ENCODE measurements around the gene OVCH1.

The OVCH1 gene

GRCh38 chr12:29530436-29530835 is 33.0 kb upstream of the OVCH1 start:
- Histone ChIP-seq H3K4me1 (ENCODE audit: control insufficient read depth, low read depth, low read length) (no peaks in the 10 kb centered on the region), H3K27me3 (ENCODE audit: control insufficient read depth, insufficient read depth, low read length) (no peaks in the 10 kb centered on the region), H3K27ac (ENCODE audit: low read length) (no peak overlapping the region), H3K36me3 (ENCODE audit: control insufficient read depth, low read depth, low read length) (no peaks in the 10 kb centered on the region), H3K4me3 (ENCODE audit: low read length) (no peak overlapping the region), H3K9ac (ENCODE audit: low read length) (no peak overlapping the region), H3K9me3 (ENCODE audit: control insufficient read depth, low read depth, low read length) (no peaks in the 10 kb centered on the region)

- Histone ChIP-seq H3K36me3 (ENCODE audit: control insufficient read depth, low read depth, low read length) (no peaks in the 10 kb centered on the region), H3K4me1 (ENCODE audit: control insufficient read depth, low read depth, low read length) (no peaks in the 10 kb centered on the region), H3K4me3 (ENCODE audit: low read length) (no peak overlapping the region), H3K27me3 (ENCODE audit: control insufficient read depth, insufficient read depth, low read length) (no peaks in the 10 kb centered on the region), H3K27ac (ENCODE audit: low read length) (no peak overlapping the region), H3K9ac (ENCODE audit: low read length) (no peak overlapping the region), H3K9me3 (ENCODE audit: control insufficient read depth, low read depth, low read length) (no peaks in the 10 kb centered on the region)
Measured at GRCh38 chr12:29528161-29528560, 30.7 kb upstream of the OVCH1 start.

- no peak overlapping the region for H3K27ac ChIP-seq (ENCODE audit: low read length)
- no peaks in the 10 kb centered on the region for H3K9me3 ChIP-seq (ENCODE audit: control insufficient read depth, low read depth, low read length)
- no peaks in the 10 kb centered on the region for H3K4me1 ChIP-seq (ENCODE audit: control insufficient read depth, low read depth, low read length)
- no peak overlapping the region for H3K9ac ChIP-seq (ENCODE audit: low read length)
- H3K36me3 ChIP-seq (ENCODE audit: control insufficient read depth, low read depth, low read length), result no peaks in the 10 kb centered on the region
- no peak overlapping the region for H3K4me3 ChIP-seq (ENCODE audit: low read length)
- no peaks in the 10 kb centered on the region for H3K27me3 ChIP-seq (ENCODE audit: control insufficient read depth, insufficient read depth, low read length)
Measured at GRCh38 chr12:29521951-29522350, 24.5 kb upstream of the OVCH1 start.

GRCh38 chr12:29519585-29520182 is 22.2 kb upstream of the OVCH1 start:
- H3K9me3 ChIP-seq (ENCODE audit: control insufficient read depth, low read depth, low read length), result no peaks in the 10 kb centered on the region
- no peaks in the 10 kb centered on the region for H3K4me1 ChIP-seq (ENCODE audit: control insufficient read depth, low read depth, low read length)
- H3K4me3 ChIP-seq (ENCODE audit: low read length), result no peak overlapping the region
- no peak overlapping the region for H3K27ac ChIP-seq (ENCODE audit: low read length)
- H3K36me3 ChIP-seq (ENCODE audit: control insufficient read depth, low read depth, low read length), result no peaks in the 10 kb centered on the region
- no peaks in the 10 kb centered on the region for H3K27me3 ChIP-seq (ENCODE audit: control insufficient read depth, insufficient read depth, low read length)
- no peak overlapping the region for H3K9ac ChIP-seq (ENCODE audit: low read length)

- no peak overlapping the region for H3K27ac ChIP-seq (ENCODE audit: low read length)
- H3K4me1 ChIP-seq (ENCODE audit: control insufficient read depth, low read depth, low read length), result no peaks in the 10 kb centered on the region
- H3K4me3 ChIP-seq (ENCODE audit: low read length), result no peak overlapping the region
- H3K9ac ChIP-seq (ENCODE audit: low read length), result no peak overlapping the region
- H3K27me3 ChIP-seq (ENCODE audit: control insufficient read depth, insufficient read depth, low read length), result no peaks in the 10 kb centered on the region
- no peaks in the 10 kb centered on the region for H3K9me3 ChIP-seq (ENCODE audit: control insufficient read depth, low read depth, low read length)
- H3K36me3 ChIP-seq (ENCODE audit: control insufficient read depth, low read depth, low read length), result no peaks in the 10 kb centered on the region
Measured at GRCh38 chr12:29518407-29518806, 20.9 kb upstream of the OVCH1 start.

- no peaks in the 10 kb centered on the region for H3K9me3 ChIP-seq (ENCODE audit: control insufficient read depth, low read depth, low read length)
- no peak overlapping the region for H3K27ac ChIP-seq (ENCODE audit: low read length)
- no peak overlapping the region for H3K4me3 ChIP-seq (ENCODE audit: low read length)
- no peaks in the 10 kb centered on the region for H3K36me3 ChIP-seq (ENCODE audit: control insufficient read depth, low read depth, low read length)
- no peaks in the 10 kb centered on the region for H3K27me3 ChIP-seq (ENCODE audit: control insufficient read depth, insufficient read depth, low read length)
- no peaks in the 10 kb centered on the region for H3K4me1 ChIP-seq (ENCODE audit: control insufficient read depth, low read depth, low read length)
- no peak overlapping the region for H3K9ac ChIP-seq (ENCODE audit: low read length)
Measured at GRCh38 chr12:29517264-29517663, 19.8 kb upstream of the OVCH1 start.

GRCh38 chr12:29516431-29516875 is 19.0 kb upstream of the OVCH1 start:
- no peaks in the 10 kb centered on the region for H3K36me3 ChIP-seq (ENCODE audit: control insufficient read depth, low read depth, low read length)
- no peaks in the 10 kb centered on the region for H3K4me1 ChIP-seq (ENCODE audit: control insufficient read depth, low read depth, low read length)
- H3K27ac ChIP-seq (ENCODE audit: low read length), result no peak overlapping the region
- no peaks in the 10 kb centered on the region for H3K9me3 ChIP-seq (ENCODE audit: control insufficient read depth, low read depth, low read length)
- no peak overlapping the region for H3K4me3 ChIP-seq (ENCODE audit: low read length)
- H3K27me3 ChIP-seq (ENCODE audit: control insufficient read depth, insufficient read depth, low read length), result no peaks in the 10 kb centered on the region
- H3K9ac ChIP-seq (ENCODE audit: low read length), result no peak overlapping the region

- Histone ChIP-seq H3K27ac (ENCODE audit: low read length) (no peak overlapping the region), H3K27me3 (ENCODE audit: control insufficient read depth, insufficient read depth, low read length) (no peaks in the 10 kb centered on the region), H3K9ac (ENCODE audit: low read length) (peak overlapping the region; percentile 11), H3K9me3 (ENCODE audit: control insufficient read depth, low read depth, low read length) (no peaks in the 10 kb centered on the region), H3K4me3 (ENCODE audit: low read length) (no peak overlapping the region), H3K36me3 (ENCODE audit: control insufficient read depth, low read depth, low read length) (peaks cover 4% of the 10 kb centered on the region), H3K4me1 (ENCODE audit: control insufficient read depth, low read depth, low read length) (no peaks in the 10 kb centered on the region)
Measured at GRCh38 chr12:29510591-29511185, 13.2 kb upstream of the OVCH1 start.

- H3K9ac ChIP-seq (ENCODE audit: low read length), result no peak overlapping the region
- H3K36me3 ChIP-seq (ENCODE audit: control insufficient read depth, low read depth, low read length), result peaks cover 4% of the 10 kb centered on the region
- no peaks in the 10 kb centered on the region for H3K27me3 ChIP-seq (ENCODE audit: control insufficient read depth, insufficient read depth, low read length)
- H3K4me3 ChIP-seq (ENCODE audit: low read length), result no peak overlapping the region
- no peaks in the 10 kb centered on the region for H3K9me3 ChIP-seq (ENCODE audit: control insufficient read depth, low read depth, low read length)
- no peak overlapping the region for H3K27ac ChIP-seq (ENCODE audit: low read length)
- no peaks in the 10 kb centered on the region for H3K4me1 ChIP-seq (ENCODE audit: control insufficient read depth, low read depth, low read length)
Measured at GRCh38 chr12:29509503-29509902, 12.0 kb upstream of the OVCH1 start.

GRCh38 chr12:29508949-29509348 is 11.5 kb upstream of the OVCH1 start:
- H3K36me3 ChIP-seq (ENCODE audit: control insufficient read depth, low read depth, low read length), result peaks cover 4% of the 10 kb centered on the region
- H3K4me3 ChIP-seq (ENCODE audit: low read length), result no peak overlapping the region
- no peak overlapping the region for H3K27ac ChIP-seq (ENCODE audit: low read length)

GRCh38 chr12:29505122-29505521 is 7.6 kb upstream of the OVCH1 start:
- H3K27ac ChIP-seq (ENCODE audit: low read length), result no peak overlapping the region
- H3K4me3 ChIP-seq (ENCODE audit: low read length), result no peak overlapping the region
- no peaks in the 10 kb centered on the region for H3K4me1 ChIP-seq (ENCODE audit: control insufficient read depth, low read depth, low read length)
- peaks cover 4% of the 10 kb centered on the region for H3K36me3 ChIP-seq (ENCODE audit: control insufficient read depth, low read depth, low read length)
- no peak overlapping the region for H3K9ac ChIP-seq (ENCODE audit: low read length)
- no peaks in the 10 kb centered on the region for H3K9me3 ChIP-seq (ENCODE audit: control insufficient read depth, low read depth, low read length)
- no peaks in the 10 kb centered on the region for H3K27me3 ChIP-seq (ENCODE audit: control insufficient read depth, insufficient read depth, low read length)

More at GRCh38 chr12:29508949-29509348, 11.5 kb upstream of the OVCH1 start:
- H3K9me3 ChIP-seq (ENCODE audit: control insufficient read depth, low read depth, low read length), result no peaks in the 10 kb centered on the region
- no peaks in the 10 kb centered on the region for H3K27me3 ChIP-seq (ENCODE audit: control insufficient read depth, insufficient read depth, low read length)
- H3K9ac ChIP-seq (ENCODE audit: low read length), result no peak overlapping the region
- H3K4me1 ChIP-seq (ENCODE audit: control insufficient read depth, low read depth, low read length), result no peaks in the 10 kb centered on the region

GRCh38 chr12:29503283-29503682 is 5.8 kb upstream of the OVCH1 start:
- Histone ChIP-seq H3K36me3 (ENCODE audit: control insufficient read depth, low read depth, low read length) (peaks cover 4% of the 10 kb centered on the region), H3K9ac (ENCODE audit: low read length) (no peak overlapping the region), H3K27ac (ENCODE audit: low read length) (no peak overlapping the region), H3K4me3 (ENCODE audit: low read length) (no peak overlapping the region), H3K27me3 (ENCODE audit: control insufficient read depth, insufficient read depth, low read length) (no peaks in the 10 kb centered on the region), H3K4me1 (ENCODE audit: control insufficient read depth, low read depth, low read length) (no peaks in the 10 kb centered on the region), H3K9me3 (ENCODE audit: control insufficient read depth, low read depth, low read length) (no peaks in the 10 kb centered on the region)
